Natural killer cell treated with Interleukin-12 subunit alpha and Interleukin-12 subunit beta and Interleukin-15 and Interleukin-18, amount 100 ng/mL, for 72 hours (primary cell): ENCODE results near the gene SIAH1. TPM values are rescaled to one million over a fixed set of nuclear protein-coding genes. Genes with fewer than 3 reads are reported as not detected.
"Not testable (repeated sequence)": the region's sequence is repeated elsewhere in the genome, so short reads cannot be mapped to it uniquely, and the experiment has no call there.

Experiments used
- ATAC-seq, 2 donors: fragments of 150-1000 bp; cut with Tn5 transposase in 1 of 2; sonication (Bioruptor Pico), chemical (Tn5 transposase) in 1 of 2; 2 replicates each; pipeline ENCODE4 v1.10.0; 2021
- DNase-seq: peaks from one replicate; pipeline ENCODE4 v3.0.0; 2022; ENCODE audit warnings: low spot score
- H3K27ac Mint-ChIP-seq, 2 donors: 1 replicate in 1 of 2; 2 replicates in 1 of 2; pipeline ENCODE4 v1.8.0; 2022; ENCODE audit warnings: mixed read lengths in 2 of 2, mild to moderate bottlenecking in 1 of 2, moderate library complexity in 1 of 2
- H3K27me3 Mint-ChIP-seq, 2 donors: 1 replicate in 1 of 2; 2 replicates in 1 of 2; pipeline ENCODE4 v1.8.0; 2022; ENCODE audit warnings: mixed read lengths in 2 of 2
- H3K36me3 Mint-ChIP-seq: one replicate; pipeline ENCODE4 v1.8.0; 2022; ENCODE audit warnings: mixed read lengths
- H3K4me1 Mint-ChIP-seq, 2 donors: 1 replicate in 1 of 2; 2 replicates in 1 of 2; pipeline ENCODE4 v1.8.0; 2022; ENCODE audit warnings: low read depth in 2 of 2, mixed read lengths in 2 of 2, mild to moderate bottlenecking in 1 of 2
- H3K4me3 Mint-ChIP-seq: one replicate; pipeline ENCODE4 v1.8.0; 2022; ENCODE audit warnings: mixed read lengths
- H3K9me3 Mint-ChIP-seq: 2 replicates; pipeline ENCODE4 v1.8.0; 2022; ENCODE audit warnings: mixed read lengths
- total RNA-seq, 2 donors: library from RNA; stranded (reverse); gene quantifications; one replicate each; pipeline ENCODE4 v1.2.3, GENCODE V29; 2022

SIAH1 gene
- total RNA-seq, 2 donors from 2014 or later = 21.0 to 25.7 TPM

DNA sequence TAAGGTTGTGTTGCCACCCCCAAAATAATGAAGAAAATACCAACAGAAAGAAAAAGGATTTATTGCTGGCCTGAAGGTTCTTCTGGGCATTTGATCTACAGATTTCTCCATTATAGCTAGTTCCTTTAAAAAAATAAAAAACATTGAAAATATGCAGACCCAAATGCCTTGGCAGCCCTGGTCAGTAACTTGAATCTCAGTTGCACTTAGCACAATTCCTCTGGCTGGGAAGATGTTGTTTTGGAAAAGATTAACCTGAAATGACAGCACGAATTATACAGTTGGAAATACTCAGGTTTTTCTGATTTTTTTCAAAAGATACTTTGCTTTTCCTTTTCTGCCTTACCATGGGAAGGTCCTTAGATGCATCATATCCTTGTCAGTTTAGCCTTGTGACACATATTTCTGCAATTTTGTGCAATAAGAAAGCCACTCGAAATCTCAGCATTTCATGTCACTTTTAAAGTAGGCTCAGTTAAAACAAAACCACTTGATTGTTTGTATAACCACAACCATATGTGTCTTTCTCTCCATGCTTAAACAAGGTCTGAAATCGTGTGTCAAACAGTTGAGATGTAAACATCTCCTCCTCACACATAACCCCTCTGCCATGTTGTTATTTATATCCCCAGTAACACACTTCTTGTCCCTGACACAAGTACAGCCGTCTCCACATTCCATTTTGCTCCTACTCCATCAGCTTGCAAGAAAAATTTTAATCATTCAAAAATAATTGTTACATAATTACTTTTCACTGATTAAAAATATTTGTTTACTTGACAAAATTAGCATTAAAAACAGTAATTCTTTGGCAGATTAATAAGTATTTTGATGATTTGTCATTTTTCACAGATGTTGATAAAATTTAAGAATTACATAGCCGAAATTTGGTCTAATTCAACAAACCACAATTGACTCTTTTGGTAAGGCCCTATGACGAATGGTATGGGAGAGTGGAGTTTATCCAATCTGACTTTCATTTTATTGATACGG, 61.1 kb downstream of the SIAH1 start:
- DNase-seq (no peak), ATAC-seq (no peak)
- no peak overlapping the region for H3K27ac Mint-ChIP-seq

DNA sequence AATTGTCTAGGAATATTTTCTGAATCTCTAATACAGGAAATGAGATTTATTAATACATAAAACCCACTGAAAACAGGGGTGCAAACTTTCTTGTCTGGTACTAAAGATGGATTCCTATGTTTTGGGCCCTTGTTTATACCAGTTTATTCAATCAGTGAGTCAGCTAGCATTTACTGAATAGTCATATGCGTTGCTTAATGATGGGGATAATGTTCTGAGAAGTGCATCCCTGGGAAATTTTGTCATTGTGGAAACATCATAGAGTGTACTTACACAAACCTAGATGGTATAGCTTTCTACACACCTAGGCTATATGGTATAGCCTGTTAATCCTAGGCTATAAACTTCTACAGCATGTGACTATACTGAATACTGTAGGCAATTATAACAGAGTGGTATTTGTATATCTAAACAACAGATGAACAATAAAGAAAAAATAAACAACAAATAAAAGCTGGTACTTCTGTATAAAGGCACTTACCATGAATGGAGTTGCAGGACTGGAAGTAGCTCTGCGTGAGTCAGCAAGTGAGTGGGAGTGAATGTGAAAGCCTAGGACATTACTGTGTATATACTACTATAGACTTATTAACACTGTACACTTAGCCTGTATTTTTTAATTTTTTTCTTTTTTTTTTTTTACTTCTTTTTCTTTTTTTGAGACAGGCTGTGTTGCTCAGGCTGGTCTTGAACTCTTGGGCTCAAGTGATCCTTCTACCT, 63.7 kb downstream of the SIAH1 start:
- H3K27me3 Mint-ChIP-seq = no peaks in the 10 kb centered on the region
- peaks cover 5% of the 10 kb centered on the region for H3K36me3 Mint-ChIP-seq
- DNase-seq (no peak), ATAC-seq (no peak)
- H3K4me1 Mint-ChIP-seq = peaks cover 13 to 18% of the 10 kb centered on the region in 2 donors
- H3K4me3 Mint-ChIP-seq = no peak overlapping the region
- H3K9me3 Mint-ChIP-seq = no peaks in the 10 kb centered on the region
- H3K27ac Mint-ChIP-seq = no peak overlapping the region

More for the DNA sequence above, 61.1 kb downstream of the SIAH1 start:
- no peaks in the 10 kb centered on the region for H3K27me3 Mint-ChIP-seq
- peaks cover under 1 to 4% of the 10 kb centered on the region in 2 donors for H3K4me1 Mint-ChIP-seq
- H3K4me3 Mint-ChIP-seq = no peak overlapping the region
- no peaks in the 10 kb centered on the region for H3K36me3 Mint-ChIP-seq
- H3K9me3 Mint-ChIP-seq = no peaks in the 10 kb centered on the region

DNA sequence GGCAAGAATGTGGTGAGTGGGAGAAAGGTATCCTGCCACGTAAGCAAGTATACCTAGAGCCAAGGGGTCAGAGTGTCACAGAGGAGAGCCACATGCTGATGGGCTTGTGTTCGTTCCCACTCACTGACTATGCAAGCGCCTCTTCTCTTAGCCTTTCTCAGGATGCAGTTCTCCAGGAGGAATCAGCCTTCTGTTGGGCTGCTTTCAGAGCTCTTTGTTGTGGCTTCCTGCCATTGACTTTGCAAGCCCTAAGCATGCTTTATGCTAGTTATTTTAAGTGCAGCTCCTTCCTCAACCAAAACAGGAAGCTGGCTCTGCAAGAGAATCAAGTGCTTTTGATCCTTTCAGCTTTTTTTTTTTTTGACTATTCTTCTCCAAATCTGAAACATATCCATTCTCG, 66.6 kb downstream of the SIAH1 start:
- ATAC-seq (no peak), DNase-seq (no peak)
- Mint-ChIP-seq H3K27me3 (no peaks in the 10 kb centered on the region), H3K36me3 (peaks cover 11% of the 10 kb centered on the region), H3K4me3 (no peak overlapping the region), H3K27ac (peak overlapping the region in 1 of 2 donors; percentile 32), H3K9me3 (peaks cover 5% of the 10 kb centered on the region), H3K4me1 (peaks cover 10 to 19% of the 10 kb centered on the region in 2 donors)

DNA sequence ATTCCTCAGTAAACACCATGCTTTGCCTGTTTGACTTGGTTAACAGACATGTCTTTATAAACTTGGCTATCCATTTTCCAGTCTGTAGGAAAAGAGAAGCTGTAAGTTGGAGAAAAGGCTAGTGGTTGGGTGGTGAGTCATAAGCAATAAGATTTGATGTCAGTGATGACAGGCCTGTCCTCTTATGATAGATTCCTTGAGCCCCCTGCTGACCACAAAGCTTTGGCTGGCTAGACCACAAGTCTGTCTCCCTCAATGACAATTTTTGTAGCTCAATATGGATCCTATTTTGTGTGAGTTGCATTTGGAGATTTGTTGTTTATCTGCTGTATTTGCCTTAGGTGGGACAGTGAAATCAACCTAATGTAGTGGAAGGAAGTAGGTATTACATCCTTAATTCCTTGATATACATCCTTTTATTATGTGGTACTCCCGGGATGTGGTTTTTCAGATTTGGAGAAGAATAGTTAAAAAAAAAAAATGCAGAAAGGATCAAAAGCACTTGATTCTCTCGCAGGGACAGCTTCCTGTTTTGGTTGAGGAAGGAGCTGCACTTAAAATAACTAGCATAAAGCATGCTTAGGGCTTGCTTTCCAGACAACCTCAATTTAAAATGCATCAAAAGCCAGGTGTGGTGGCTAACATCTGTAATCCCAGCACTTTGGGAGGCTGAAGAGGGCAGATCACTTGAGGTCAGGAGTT, 67.4 kb downstream of the SIAH1 start:
- H3K36me3 Mint-ChIP-seq = peaks cover 20% of the 10 kb centered on the region
- H3K27ac Mint-ChIP-seq = peak overlapping the region in 1 of 2 donors; percentile 5
- peak overlapping the region; percentile 32 for H3K4me3 Mint-ChIP-seq
- DNase-seq (no peak), ATAC-seq (peak in 1 of 2 donors; percentile 72)
- peaks cover 5% of the 10 kb centered on the region for H3K9me3 Mint-ChIP-seq
- H3K4me1 Mint-ChIP-seq = peaks cover 10 to 19% of the 10 kb centered on the region in 2 donors
- no peaks in the 10 kb centered on the region for H3K27me3 Mint-ChIP-seq

DNA sequence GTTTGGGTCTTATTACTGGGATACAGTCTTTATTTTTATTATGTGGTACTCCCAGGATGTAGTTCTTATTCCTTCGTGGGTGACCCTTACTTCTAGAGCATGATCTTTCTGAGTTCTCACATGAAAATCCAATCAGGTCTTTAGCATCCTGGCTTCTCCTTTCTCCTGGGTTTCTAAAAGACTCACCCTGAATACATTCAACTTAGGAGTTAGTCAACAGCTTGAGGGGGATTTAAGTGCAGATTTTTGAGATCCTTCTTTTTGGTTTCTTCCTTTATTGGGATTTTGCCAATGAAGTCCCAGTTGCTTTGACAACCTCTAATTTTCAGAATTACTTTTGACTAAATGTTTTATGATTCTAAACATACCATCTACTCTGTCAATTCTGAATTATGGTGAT, 68.2 kb downstream of the SIAH1 start:
- ATAC-seq (no peak), DNase-seq (no peak)
- Mint-ChIP-seq H3K27ac (no peak overlapping the region), H3K4me3 (no peak overlapping the region), H3K36me3 (peaks cover 27% of the 10 kb centered on the region), H3K4me1 (peaks cover 14 to 24% of the 10 kb centered on the region in 2 donors), H3K9me3 (peaks cover 8% of the 10 kb centered on the region), H3K27me3 (no peaks in the 10 kb centered on the region)

DNA sequence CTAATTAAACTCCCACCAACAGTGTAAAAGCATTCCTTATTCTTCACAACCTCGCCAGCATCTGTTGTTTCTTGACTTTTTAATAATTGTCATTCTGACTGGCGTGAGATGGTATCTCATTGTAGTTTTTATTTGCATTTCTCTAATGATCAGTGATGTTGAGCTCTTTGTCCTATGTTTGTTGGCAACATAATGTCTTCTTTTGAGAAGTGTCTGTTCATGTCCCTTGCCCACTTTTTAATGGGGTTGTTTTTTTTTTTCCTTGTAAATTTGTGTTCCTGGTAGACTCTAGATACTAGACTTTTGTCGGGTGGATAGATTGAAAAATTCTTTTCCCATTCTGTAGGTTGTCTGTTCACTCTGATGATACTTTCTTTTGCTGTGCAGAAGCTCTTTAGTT, 71.3 kb downstream of the SIAH1 start:
- not testable (repeated sequence) for H3K27me3 Mint-ChIP-seq, DNase-seq, H3K4me3 Mint-ChIP-seq, H3K27ac Mint-ChIP-seq, ATAC-seq
- Mint-ChIP-seq H3K9me3 (peaks cover 14% of the 10 kb centered on the region), H3K36me3 (peaks cover 56% of the 10 kb centered on the region), H3K4me1 (peaks cover 16 to 22% of the 10 kb centered on the region in 2 donors)

DNA sequence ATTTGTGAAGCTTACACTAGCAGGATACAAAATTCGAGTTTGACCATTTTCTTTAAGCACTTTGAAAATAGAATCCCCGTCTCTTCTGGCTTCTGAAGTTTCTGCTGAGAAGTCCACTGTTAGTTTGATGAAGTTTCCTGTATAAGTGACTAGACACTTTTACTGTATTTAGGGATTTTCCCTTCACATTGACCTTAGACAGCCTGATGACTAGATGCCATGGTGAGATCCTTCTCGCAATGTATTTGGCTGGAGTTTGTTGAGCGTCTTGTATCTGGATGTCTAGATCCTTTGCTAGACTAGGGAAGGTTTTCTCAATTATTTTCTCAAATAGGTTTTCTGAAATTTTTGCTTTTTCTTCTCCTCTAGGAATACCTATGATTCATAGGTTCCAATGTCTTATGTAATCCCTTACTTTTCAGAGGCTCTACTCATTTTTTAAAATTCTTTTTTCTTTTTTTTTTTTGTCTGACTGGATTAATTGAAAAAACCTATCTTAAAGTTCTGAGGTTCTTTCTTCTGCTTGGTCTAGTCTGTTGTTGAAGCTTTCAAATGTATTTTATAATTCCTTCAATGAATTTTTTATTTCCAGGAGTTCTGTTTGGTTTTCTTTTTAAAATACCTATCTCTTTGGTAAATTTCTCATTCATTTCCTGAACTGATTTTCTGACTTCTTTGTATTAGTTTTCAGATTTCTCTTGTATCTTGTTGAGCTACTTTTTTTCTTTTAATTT, 74.1 kb downstream of the SIAH1 start:
- ATAC-seq (no peak), DNase-seq (no peak)
- no peak overlapping the region for H3K27ac Mint-ChIP-seq
- H3K9me3 Mint-ChIP-seq = peaks cover 23% of the 10 kb centered on the region
- H3K36me3 Mint-ChIP-seq = peaks cover 73% of the 10 kb centered on the region
- H3K27me3 Mint-ChIP-seq = no peaks in the 10 kb centered on the region
- peaks cover 6 to 7% of the 10 kb centered on the region in 2 donors for H3K4me1 Mint-ChIP-seq
- H3K4me3 Mint-ChIP-seq = no peak overlapping the region

Other genes starting within 250 kb of the SIAH1 start
- gene ABCC12, start 229.4 kb downstream of the SIAH1 start, total RNA-seq = not detected
- 10 to 100 TPM; 52.0 to 54.4 TPM for gene LONP2, start 141.1 kb downstream of the SIAH1 start, total RNA-seq
- not detected for gene ABCC11, start 137.9 kb downstream of the SIAH1 start, total RNA-seq
- gene N4BP1, start 224.8 kb upstream of the SIAH1 start, total RNA-seq = 100 to 1,000 TPM in 1 of 2 donors, 10 to 100 TPM in 1; 66.3 to 138 TPM